Kidney epithelial cell (primary cell): ENCODE measurements around the gene CCNQ. TPM values are rescaled to one million over a fixed set of nuclear protein-coding genes. Genes with fewer than 3 reads are reported as not detected.

Experiments used
- DNase-seq: peaks from one replicate; pipeline ENCODE4 v3.0.0-alpha.2; 2010; ENCODE audit warnings: low read depth
- H3K27me3 ChIP-seq: 2 replicates; pipeline ENCODE4 v1.6.0; 2011; ENCODE audit warnings: low read length; ENCODE audit not compliant: control insufficient read depth, insufficient read depth
- H3K36me3 ChIP-seq: 2 replicates; pipeline ENCODE4 v1.5.1; 2011; ENCODE audit warnings: low read length; ENCODE audit not compliant: control insufficient read depth, insufficient read depth
- H3K4me3 ChIP-seq: 2 replicates; pipeline ENCODE4 v1.5.1; 2011; ENCODE audit warnings: low read depth, mild to moderate bottlenecking, control low read depth, low read length
- total RNA-seq: library from RNA; depleted of rRNA; stranded (reverse); fragments of >200 nt; gene quantifications from 2 replicates; pipeline ENCODE4 v1.2.3, GENCODE V29; 2015
- TF ChIP-seq, protein P1 (sequence below): IDR thresholded peaks from 2 replicates; pipeline ENCODE4 v1.5.1; 2011; ENCODE audit warnings: mild to moderate bottlenecking, moderate library complexity, low read length, control low read depth, inconsistent platforms; ENCODE audit not compliant: insufficient read depth, poor library complexity, severe bottlenecking

The CCNQ gene
- total RNA-seq, 1 donor from 2014 or later: 29.3 TPM

DNA sequence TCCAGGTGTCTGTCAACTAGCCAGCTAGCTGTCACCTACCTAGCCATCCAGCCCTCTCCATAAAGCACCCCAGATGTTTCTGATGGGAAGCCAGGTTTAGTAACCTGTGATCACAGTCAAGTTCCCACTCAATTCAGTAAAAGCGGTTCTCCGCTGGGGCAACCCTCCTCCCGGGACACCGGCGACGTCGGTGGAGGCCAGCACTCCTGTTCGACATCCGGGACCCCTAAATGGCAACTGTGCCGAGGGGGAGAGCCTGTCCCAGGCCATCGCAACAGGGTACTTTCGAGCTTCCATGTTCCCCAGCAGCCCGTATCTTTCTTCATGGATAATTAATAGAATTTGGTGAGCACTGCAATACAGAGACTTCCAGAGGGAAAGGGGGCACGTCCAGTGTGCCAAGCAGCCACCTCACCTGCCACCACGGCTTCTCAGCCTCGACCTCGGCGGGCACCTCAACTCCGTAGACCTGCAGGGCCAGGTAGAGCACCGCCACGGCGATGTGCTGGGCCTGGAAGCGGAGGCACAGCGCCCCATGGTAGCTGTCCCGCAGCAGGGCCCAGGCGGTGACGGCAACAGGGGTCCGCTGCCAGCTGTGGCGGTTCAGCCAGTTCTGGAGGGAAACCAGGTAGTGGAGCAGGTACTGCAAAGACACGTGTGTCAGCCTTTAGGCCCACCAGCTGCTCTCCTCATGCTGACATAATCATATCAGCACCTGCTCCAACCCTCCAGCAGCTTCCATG lies 6.7 kb downstream of the CCNQ start:
- TF ChIP-seq, protein P1, sequence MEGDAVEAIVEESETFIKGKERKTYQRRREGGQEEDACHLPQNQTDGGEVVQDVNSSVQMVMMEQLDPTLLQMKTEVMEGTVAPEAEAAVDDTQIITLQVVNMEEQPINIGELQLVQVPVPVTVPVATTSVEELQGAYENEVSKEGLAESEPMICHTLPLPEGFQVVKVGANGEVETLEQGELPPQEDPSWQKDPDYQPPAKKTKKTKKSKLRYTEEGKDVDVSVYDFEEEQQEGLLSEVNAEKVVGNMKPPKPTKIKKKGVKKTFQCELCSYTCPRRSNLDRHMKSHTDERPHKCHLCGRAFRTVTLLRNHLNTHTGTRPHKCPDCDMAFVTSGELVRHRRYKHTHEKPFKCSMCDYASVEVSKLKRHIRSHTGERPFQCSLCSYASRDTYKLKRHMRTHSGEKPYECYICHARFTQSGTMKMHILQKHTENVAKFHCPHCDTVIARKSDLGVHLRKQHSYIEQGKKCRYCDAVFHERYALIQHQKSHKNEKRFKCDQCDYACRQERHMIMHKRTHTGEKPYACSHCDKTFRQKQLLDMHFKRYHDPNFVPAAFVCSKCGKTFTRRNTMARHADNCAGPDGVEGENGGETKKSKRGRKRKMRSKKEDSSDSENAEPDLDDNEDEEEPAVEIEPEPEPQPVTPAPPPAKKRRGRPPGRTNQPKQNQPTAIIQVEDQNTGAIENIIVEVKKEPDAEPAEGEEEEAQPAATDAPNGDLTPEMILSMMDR: no peak
- Histone ChIP-seq H3K27me3 (no peaks in the 10 kb centered on the region), H3K4me3 (no peak overlapping the region), H3K36me3 (no peaks in the 10 kb centered on the region)
- no peak for DNase-seq

DNA sequence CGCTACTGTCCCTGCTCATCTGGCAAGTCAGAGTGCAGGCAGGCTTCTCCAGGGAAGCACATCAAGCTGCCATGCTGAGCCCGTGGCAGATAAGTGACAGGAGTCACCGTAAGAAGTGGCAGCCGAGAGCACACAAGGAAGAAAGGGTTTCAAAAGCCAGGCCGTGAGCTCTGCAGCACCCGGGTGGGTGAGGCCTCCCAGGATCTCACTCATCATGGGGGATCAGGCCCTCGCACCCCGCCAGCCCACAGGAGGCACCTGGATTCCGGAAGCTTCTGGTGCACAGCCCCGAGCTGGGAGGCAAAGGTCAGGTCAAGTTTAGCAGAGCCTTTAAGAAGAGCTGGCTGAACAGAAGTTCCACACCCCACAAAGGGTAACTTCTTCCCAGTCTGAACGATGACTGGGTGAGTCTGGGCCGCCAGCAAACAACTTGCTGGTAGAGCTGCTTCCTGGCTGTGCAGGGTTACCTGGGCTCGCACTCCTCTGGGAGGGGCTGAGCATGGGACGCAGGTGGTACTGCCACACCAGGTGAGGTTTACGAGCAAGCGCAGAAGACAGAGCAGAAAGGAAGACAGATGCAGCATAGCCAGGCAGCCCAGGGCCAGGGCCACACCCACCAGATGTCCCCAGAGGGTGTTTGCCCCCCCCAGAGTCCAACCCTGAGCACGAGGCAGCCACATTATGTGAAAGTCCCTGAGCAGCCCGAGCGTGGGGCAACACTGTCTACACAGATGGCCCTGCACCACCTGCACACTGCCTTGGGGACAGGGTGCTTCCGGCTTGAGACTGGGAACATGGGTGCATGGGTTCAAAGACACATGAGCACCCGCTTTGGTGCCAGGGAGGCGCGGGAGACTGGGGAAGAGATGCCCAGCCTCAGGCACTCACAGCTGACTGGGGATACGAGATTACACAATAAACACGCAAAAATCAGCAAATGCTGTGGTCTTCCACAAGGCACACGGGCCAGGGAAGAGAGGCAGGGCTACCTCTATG lies 7.7 kb downstream of the CCNQ start:
- no peaks in the 10 kb centered on the region for H3K36me3 ChIP-seq
- no peak for DNase-seq
- H3K4me3 ChIP-seq: no peak overlapping the region
- no peaks in the 10 kb centered on the region for H3K27me3 ChIP-seq
- TF ChIP-seq, protein P1: no peak

DNA sequence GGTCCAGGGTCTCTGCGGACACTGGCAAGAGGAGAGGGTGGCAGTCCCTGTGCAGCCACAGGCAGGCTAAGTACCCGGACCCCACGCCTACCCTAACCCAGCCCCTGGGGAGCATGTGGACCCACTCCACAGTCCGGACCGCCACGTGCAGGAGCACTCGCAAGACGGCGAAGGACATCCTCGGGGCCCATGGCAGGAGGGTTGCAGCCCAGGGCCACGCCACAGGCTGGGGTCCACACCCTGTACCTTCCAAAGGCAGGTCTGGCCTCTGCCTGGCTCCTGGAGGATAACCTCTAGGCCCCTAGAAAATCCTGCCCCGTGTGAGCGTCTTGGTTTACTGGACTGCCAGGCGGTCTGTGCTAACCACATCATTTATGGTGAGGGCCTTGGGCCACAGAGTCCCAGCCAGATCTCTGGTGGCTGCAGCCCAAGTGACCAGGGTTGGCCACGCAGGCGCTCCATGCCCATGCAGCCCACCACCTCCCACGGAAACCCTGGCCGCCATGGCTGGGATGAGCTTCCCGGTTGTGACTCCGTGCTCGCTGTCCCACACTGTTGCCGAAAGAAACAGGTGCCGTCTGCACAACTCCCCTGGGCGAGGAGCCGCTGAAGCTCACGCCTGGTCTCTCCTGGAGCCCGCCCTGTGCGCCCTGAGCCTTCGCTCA lies 10.0 kb downstream of the CCNQ start:
- no peaks in the 10 kb centered on the region for H3K27me3 ChIP-seq
- TF ChIP-seq, protein P1: no peak
- H3K4me3 ChIP-seq: no peak overlapping the region
- H3K36me3 ChIP-seq: no peaks in the 10 kb centered on the region
- no peak for DNase-seq

DNA sequence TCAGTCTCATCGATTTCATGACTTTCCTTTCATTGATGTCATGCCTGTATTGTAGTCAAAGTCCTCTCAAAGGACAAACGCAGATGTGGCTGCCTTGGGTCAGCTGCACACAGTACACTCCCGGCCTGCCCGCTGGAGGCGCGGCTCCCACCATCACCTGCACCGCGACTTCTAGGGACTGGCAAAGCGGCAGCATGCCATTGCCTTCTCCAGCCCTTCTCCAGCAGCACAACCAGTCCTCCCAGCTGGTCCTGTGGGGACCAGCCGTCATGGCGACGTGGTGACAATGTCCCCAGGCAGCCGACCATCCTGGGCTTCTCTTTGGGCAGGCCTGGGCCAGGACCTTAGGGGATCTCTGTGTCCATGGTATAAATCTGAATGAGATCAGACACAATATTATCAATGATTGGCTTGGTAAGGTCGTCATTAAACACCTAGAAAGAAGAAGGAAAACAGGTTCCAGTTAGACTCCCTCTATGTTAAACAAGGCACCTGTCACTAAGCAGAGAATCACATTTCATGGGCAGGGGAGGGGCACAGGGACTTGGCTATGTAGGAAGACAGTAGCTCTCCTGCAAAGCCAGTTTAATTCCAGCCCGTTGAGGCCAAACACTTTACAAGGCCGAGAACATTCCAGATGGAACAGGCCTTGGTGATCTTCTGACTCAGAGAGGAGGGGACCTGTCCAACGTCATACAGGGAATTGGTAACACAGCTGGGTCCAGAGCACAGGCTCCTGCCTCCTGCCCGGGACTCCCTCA lies 10.7 kb downstream of the CCNQ start:
- H3K36me3 ChIP-seq: no peaks in the 10 kb centered on the region
- H3K4me3 ChIP-seq: no peak overlapping the region
- TF ChIP-seq, protein P1: no peak
- H3K27me3 ChIP-seq: no peaks in the 10 kb centered on the region
- DNase-seq: no peak

DNA sequence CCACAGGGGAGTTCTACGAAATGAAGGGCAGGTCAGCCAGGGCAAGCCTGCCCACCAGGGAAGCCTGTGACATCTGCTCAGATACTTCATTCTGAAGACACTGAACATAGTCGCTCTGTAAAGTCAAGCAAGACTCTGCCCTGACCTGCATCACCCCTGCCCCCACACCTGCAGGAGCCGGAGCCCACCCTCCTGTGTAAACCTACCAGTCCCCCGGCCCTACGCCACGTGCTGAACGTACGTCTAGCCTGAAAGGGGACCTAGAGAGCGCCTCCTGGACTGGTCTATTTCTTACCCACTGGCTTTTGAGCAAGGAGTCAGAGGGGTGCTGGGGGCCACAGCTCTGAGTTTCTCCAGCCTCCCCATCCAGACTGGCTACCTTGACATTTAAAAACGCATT lies 11.6 kb downstream of the CCNQ start:
- Histone ChIP-seq H3K27me3 (no peaks in the 10 kb centered on the region), H3K4me3 (no peak overlapping the region), H3K36me3 (no peaks in the 10 kb centered on the region)
- TF ChIP-seq, protein P1: no peak
- no peak for DNase-seq
